ENCODE measurements around the gene NDUFS6. TPM values are rescaled to one million over a fixed set of nuclear protein-coding genes. Genes with fewer than 3 reads are reported as not detected.
"Not testable (repeated sequence)": the region's sequence is repeated elsewhere in the genome, so short reads cannot be mapped to it uniquely, and the experiment has no call there.

NDUFS6 gene
- total RNA-seq, 1 donor from 2014 or later = 26.4 TPM

- no peak for DNase-seq (ENCODE audit: low spot score)
Observed at GRCh38 chr5:1781726-1782384, 19.4 kb upstream of the NDUFS6 start.

GRCh38 chr5:1782385-1783215, 18.6 kb upstream of the NDUFS6 start:
- DNase-seq (ENCODE audit: low spot score) = no peak

- DNase-seq (ENCODE audit: low spot score) = no peak
Observed at GRCh38 chr5:1783216-1783554, 18.0 kb upstream of the NDUFS6 start.

- no peak for DNase-seq (ENCODE audit: low spot score)
Observed at GRCh38 chr5:1784197-1785050, 16.8 kb upstream of the NDUFS6 start.

GRCh38 chr5:1785062-1785461, 16.1 kb upstream of the NDUFS6 start:
- DNase-seq (ENCODE audit: low spot score) = no peak

- no peak for DNase-seq (ENCODE audit: low spot score)
Observed at GRCh38 chr5:1785984-1786383, 15.2 kb upstream of the NDUFS6 start.

GRCh38 chr5:1786621-1787471, 14.4 kb upstream of the NDUFS6 start:
- peak; percentile 81 for DNase-seq (ENCODE audit: low spot score)

- DNase-seq (ENCODE audit: low spot score) = peak; percentile 73
Observed at GRCh38 chr5:1787472-1788047, 13.6 kb upstream of the NDUFS6 start.

- DNase-seq (ENCODE audit: low spot score) = no peak
Observed at GRCh38 chr5:1788200-1788599, 13.0 kb upstream of the NDUFS6 start.

GRCh38 chr5:1788828-1789227, 12.4 kb upstream of the NDUFS6 start:
- peak; percentile 64 for DNase-seq (ENCODE audit: low spot score)

- DNase-seq (ENCODE audit: low spot score) = not testable (repeated sequence)
Observed at GRCh38 chr5:1789438-1789833, 11.8 kb upstream of the NDUFS6 start.

- DNase-seq (ENCODE audit: low spot score) = peak; percentile 35
Observed at GRCh38 chr5:1789834-1790471, 11.3 kb upstream of the NDUFS6 start.

- peak; percentile 24 for DNase-seq (ENCODE audit: low spot score)
Observed at GRCh38 chr5:1791176-1791575, 10.0 kb upstream of the NDUFS6 start.

GRCh38 chr5:1792842-1793266, 8.4 kb upstream of the NDUFS6 start:
- peak; percentile 51 for DNase-seq (ENCODE audit: low spot score)

GRCh38 chr5:1793301-1793740, 7.9 kb upstream of the NDUFS6 start:
- DNase-seq (ENCODE audit: low spot score) = peak; percentile 59

GRCh38 chr5:1793966-1794900, 7.0 kb upstream of the NDUFS6 start:
- peak; percentile 83 for DNase-seq (ENCODE audit: low spot score)

GRCh38 chr5:1794901-1795290, 6.3 kb upstream of the NDUFS6 start:
- DNase-seq (ENCODE audit: low spot score) = peak; percentile 88

GRCh38 chr5:1795506-1795905, 5.7 kb upstream of the NDUFS6 start:
- DNase-seq (ENCODE audit: low spot score) = peak; percentile 59

- peak; percentile 72 for DNase-seq (ENCODE audit: low spot score)
Observed at GRCh38 chr5:1795931-1796330, 5.3 kb upstream of the NDUFS6 start.
